Fibroblast of gingiva (primary cell): ENCODE measurements around the gene IGSF5.
"Not testable (repeated sequence)": the region's sequence is repeated elsewhere in the genome, so short reads cannot be mapped to it uniquely, and the experiment has no call there.

Experiments
- DNase-seq: peaks from one replicate; pipeline ENCODE4 v3.0.0-alpha.2; 2011; ENCODE audit warnings: low read depth

The IGSF5 gene

DNA sequence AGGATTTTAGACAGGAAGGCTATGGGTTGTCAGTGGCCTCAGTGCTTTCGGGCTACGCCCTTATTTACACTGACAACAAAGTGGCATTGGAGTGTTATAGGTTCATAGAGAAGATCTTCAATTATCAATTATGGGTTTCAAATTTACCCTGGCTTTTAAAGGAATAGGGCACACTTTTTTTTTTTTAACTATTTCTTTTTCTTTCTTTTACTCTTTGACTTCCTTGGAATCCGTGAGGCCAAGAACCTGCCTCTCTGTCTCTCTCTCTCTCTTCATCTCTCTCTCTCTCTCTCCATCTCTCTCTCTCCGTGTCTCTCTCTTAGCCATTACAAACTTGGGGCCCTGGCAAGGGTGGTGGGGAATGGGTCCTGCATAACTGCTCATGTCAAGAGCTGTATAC lies at the start of gene IGSF5:
TSS of gene IGSF5 (plus strand) at position 301 of the 400 bp plus-strand sequence. CDS start 327 bp downstream, outside the sequence.
- not testable (repeated sequence) for DNase-seq

DNA sequence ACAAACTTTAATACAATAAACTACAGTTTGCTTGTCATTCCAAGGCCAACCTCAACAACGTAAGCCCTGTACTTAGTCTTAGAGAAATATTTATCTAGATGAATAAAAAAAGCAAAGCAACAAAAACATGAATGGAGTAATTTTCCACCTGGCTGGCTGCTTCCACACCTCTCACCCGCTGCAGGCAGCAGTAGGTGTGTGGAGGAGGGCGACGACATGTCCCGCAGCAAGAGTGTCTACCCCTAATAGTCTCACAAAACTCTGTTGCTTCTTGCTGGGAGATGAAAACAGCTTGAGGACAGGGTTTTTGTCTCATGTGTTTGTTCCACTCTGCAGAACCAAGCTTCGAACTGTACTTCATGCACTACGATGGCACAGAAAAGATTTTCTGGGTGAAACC lies 48.8 kb upstream of the IGSF5 start:
- no peak for DNase-seq

DNA sequence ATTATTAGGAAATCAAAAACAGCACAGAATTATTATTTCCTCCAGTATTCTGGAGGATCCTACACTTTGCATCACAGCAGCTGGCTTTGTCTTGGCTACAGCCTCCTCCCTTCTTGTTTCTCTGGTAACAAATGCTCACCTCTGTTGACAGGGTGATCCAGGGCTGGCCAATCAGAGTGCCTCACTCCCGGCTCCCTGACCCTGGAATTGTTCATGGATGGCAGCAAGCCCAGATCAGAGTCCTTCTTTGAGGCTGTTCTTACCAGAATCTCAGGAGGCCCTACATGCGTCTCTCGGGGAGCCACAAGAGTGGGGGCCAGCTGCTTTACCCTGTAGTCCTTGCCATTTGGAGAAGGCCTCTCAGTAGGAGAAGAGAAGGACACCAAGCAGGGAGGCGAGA lies 48.4 kb upstream of the IGSF5 start:
- no peak for DNase-seq

DNA sequence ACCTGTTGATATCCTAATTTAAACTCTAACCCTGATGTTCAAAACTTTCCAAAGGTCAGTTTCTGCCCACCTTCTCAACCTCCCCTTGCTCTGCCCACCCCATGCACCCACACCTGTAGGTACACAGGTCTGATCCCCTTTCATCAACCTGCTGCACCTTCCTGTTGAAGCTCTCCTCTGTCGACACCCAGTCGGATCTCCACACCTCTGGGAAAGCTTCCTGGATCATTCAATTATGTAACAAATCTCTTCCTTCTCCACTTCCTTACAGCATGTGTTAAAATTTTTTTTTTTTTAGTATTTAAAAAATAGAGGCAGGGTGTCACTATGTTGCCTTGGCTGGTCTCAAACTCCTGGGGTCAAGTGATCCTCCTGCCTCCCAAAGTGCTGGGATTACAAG lies 44.7 kb upstream of the IGSF5 start:
- no peak for DNase-seq

DNA sequence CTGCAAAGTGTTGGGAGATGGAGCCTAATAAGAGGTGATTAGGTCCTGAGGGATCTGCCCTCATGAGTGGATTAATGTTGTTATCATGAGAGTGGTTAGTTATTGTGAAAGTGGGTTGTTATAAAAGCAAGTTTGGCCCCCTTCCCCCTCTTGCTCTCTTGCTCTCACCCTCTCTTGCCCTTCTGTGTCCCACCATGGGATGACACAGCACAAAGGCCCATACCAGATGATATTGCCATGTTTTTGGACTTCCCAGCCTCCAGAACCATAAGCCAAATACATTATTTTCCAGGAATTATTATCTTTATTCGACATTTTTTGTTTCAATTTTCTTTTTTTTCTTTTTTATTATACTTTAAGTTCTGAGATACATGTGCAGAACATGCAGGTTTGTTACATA lies 41.4 kb upstream of the IGSF5 start:
- no peak for DNase-seq

DNA sequence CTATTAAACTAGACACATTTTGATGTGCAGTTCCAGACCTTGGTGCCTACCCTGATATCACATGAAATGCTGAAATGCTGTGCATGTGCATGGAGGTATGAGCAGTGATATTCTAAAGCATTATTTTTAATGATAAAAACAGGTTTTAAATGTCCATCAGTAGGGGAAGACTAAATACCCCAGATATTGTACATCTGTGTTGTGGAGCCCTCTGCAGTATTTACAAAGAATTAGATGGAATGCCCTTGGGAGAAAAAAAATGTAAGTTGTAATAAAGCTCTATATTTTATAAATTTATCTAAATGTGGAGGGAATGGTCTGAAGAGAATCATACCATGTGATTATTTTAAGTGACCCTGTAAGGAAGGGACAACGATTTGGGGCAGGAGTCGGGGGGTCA lies 39.1 kb upstream of the IGSF5 start:
- DNase-seq: no peak

DNA sequence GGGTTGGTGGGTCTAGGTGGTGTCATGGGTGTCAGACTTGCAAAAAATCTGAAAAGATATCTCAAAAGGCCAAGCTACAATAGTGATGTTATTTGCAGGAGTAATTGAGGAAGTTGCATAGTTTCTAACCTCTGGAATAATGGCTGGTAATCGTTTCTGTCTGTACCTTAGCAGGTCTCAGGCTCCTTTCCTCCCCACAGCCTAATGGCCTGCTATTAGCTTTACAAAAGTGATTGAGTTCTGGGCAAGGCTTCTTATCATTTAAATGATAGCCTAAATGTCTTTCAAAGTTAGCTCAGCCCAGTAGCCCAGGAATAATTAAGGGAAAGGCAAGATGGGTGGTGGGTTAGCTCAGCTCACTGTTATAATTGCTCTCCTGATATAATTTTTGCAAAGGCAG lies 37.7 kb upstream of the IGSF5 start:
- DNase-seq: no peak

DNA sequence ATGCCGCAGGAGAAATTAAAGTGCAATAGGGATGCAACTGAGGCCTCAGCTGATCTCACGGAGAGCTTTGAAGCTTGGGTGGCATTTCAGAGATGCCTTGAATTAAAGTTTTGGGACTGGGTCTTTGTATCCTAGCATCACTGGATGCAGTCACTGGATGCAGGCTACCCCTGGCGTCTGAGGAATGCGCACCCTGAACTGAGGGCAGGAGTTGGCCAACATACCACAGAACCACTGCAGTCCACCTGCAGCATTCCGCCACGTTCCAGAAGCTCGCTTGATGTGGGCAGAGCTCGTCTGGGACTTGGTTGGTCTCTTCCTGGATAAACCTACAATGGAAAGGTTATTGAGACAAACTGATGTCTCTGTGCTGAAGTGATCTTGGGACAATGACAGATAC lies 34.1 kb upstream of the IGSF5 start:
- DNase-seq: no peak

DNA sequence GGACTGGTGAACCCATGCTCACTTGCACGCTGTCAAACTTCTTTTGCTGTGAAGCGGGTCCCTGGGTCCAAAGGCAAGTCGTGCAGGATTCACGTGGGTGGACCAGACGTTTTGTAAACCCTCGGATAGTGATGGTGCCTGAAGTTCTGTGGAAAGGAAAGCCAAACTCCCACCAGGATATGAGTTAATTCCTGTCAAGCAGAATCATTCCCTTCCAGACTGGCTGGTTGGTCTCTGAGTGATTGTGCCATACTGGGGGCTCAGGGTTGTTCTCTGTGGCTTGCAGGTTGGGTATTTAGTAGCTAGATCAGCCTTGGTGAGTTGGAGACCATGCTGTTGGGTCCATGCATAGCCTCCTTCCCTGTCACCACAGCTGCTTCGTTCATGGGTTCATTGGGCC lies 32.7 kb upstream of the IGSF5 start:
- DNase-seq: no peak

DNA sequence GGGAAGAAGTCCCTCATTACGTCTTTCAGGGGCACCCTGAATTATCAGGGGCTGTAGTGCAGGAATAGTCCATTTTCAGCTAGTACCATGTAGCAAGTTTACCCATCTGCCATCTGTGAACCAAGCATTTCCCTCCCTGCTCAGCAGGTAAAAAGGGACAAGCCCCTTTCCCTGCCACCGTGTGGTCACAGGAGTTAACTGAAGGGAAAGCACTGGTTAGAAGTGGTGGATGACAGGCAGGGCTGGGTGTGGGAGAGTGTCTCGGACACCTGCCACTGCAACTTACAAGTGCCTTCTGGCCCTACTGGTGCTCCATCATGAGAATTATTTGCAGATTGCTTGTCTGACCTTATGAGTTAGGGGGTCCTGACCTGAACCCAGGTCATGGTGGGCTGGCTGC lies 32.0 kb upstream of the IGSF5 start:
- no peak for DNase-seq

DNA sequence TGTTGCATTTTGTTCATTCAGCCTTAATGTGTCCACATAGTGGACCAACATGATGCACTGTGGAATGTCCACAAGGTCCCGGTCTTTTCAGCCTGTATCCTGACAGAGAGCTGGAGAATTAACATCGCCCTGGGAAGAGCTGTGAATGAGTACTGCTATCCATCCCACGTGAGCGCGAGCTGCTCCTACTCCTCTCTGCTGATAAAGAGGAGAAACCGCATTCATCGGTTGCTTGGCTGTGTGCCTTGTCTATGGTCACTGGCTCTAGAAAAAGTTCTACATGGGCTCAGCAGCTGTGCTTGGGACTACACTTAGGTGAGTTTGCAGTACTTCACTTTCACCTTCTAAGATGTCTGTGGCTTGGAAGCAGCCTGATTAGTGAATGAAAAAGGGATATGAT lies 31.1 kb upstream of the IGSF5 start:
- no peak for DNase-seq

DNA sequence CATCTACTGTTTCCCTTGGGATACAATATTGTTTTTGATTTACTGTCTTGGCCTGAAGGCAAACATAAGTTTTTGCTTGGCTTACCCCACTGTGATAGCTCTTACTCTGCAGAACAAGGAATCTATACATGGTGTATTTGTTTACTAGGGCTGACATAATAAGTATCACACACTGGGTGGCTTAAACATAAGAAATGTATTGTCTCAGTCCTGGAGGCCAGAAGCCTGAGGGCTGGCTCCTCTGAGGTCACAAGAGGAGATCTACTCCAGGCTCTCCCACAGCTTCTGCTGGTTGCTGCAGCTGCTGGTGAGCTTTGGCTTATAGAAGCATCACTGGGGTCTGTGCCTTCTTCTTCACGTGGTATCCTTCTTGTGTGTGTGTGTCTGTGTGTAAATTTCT lies 30.7 kb upstream of the IGSF5 start:
- DNase-seq: no peak

DNA sequence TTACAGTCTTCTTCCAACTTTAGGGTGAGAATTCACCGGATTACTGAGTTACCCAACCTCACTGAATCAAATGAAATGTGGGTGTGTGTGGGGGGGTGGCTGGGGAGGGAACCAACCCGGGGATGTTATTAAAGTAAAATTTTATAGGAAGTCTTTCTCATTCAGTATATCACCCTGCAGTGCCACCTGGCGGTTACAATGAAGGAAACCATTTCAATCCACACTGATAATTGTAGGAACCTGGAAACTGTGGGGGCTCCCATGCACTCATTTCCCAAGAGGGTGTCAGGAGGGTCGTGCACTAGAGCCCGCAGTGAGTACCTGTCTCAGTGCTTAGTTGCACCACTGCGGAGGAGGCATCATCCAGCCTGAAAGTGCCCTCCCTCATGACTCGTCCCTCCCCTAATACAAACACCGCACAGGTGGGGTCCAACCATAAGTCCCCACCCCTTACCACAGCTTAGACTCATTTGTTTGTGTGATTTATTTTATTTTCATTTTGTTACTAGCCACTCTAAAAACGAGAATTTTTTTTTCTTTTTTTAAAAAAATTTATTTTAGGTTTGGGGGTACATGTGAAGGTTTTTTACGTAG lies 29.1 kb upstream of the IGSF5 start:
- no peak for DNase-seq

DNA sequence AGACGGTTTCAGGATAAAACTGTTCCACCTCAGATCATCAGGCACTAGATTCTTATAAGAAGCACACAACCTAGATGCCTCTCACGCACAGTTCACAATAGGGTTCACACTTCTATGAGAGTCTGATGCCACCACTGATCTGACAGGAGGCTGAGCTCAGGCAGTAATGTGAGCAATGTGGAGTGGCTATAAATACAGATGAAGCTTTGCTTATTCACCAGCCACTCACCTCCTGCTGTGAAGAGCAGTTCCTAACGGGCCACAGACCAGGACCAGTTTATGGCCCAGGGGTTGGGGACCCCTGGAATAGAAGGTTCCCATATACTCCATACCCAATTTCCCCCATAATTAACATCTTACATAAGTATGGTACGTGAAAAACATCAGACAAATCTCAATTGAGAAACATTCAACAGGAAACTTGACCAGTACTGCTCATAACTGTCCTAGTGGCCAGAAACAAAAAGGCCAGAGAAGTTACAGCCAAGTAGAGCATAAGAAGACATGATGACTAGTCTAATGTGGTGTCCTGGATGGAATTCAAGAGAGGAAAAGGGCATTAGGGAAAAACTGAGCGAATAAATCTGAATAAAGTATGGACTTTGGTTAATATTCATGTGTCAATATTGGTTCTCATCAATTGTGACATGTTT lies 24.7 kb upstream of the IGSF5 start:
- DNase-seq: no peak

DNA sequence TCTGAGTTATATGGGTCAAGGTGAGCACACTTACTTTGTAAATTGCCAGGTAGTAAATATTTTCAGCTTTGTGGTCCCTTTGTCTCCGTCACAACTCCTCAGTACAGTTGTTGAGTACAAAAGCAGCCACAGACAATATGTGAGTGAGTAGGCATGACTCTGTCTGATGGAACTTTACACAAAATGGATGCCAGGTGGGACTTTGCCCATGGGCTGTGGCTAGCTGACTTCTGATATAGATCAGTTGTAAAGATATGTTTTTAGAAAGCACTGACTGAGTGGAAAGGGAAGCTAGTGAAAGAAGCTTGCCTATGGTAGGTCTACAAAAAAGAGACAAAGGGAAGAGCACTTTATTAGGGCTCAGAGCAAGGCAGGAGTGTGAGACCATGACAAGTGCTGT lies 23.1 kb upstream of the IGSF5 start:
- DNase-seq: no peak

DNA sequence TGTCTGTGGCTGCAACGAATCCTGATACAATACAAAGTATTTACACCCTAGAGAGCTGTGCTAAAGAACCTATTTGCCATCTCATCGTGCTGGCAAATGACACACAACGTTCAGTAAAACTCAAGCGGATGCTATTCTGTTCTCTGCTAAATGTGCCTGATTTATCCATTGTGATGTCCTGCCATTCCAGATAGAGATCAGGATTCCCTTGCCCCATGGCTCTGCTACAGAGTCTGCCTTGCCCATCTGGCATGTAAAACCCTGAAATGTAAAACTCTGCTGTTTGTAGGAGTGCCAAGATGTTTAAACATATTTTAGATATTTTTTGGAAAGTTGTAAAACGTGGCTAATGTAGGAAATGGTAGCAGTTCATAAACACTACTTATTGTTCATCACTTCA lies 20.0 kb upstream of the IGSF5 start:
- no peak for DNase-seq

DNA sequence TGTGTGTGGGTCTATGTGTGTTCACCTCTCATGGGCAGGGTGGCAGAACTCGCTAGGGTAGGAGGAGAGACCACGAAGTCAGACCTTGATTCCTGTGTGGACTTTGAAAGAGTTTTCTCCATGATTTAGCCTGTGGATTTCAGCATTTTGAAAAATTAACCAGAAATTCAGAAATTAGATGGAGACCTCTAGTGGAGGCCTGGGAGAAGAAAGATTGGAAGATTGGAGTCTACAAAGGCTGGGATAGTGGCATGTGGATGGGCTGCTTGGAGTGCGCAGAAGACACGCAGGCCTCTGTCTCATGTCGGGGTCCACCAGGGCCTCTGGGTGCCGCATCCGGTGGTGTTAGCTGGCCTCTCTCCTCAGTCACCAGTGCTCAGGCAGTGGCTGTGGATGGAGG lies 18.9 kb upstream of the IGSF5 start:
- no peak for DNase-seq

DNA sequence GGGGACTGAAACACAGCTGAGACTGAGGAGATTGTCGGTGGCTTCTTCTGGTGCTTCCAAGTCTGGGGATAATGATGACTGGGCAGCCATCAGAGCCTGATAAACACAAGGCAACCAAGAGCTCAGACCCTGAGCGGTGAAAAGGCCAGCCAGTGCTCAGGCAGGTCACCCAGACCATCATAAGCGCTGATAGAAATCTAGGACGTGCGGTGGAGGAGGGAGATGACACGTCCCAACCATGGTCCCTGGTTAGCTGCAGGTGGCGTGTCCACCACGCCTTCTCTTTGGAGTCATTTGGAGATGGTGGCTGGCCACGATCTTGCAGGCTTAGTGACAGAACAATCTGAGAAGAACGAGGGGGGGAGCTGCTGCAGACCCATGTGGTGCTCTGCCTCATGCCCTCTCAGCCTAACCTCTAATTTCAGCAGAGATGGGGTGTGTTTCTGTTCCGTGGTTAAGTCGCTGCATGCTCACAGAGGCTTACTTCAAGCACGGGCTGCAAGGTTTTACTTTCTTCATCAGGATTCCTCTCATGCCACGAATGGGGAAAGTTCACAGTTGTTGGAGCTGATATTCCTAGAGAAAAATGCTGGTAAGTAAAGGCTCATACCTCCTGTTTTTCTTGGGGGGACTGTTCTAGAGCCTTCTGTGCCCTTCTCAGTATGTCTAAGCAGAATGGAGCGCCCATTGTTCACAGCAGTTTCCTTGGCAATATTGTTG lies 17.4 kb upstream of the IGSF5 start:
- DNase-seq: no peak

DNA sequence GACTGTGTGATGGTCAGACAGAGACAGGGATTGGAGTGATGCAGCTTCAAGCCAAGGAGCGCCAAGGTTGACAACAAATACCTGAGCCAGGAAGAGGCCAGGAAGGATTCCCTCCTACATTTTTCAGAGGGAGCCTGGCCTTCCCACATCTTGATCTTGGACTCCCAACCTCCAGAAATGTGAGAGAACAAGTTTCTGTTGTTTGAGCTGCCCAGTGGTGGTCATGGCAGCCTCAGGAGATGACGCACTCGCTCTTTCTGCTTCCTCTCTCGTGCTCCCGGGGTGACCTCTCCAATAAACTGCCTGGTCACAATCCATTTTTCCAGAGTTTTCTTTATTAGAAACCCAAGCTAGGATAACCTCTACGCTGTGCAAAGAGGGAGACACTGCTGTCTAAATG lies 16.6 kb upstream of the IGSF5 start:
- DNase-seq: no peak

DNA sequence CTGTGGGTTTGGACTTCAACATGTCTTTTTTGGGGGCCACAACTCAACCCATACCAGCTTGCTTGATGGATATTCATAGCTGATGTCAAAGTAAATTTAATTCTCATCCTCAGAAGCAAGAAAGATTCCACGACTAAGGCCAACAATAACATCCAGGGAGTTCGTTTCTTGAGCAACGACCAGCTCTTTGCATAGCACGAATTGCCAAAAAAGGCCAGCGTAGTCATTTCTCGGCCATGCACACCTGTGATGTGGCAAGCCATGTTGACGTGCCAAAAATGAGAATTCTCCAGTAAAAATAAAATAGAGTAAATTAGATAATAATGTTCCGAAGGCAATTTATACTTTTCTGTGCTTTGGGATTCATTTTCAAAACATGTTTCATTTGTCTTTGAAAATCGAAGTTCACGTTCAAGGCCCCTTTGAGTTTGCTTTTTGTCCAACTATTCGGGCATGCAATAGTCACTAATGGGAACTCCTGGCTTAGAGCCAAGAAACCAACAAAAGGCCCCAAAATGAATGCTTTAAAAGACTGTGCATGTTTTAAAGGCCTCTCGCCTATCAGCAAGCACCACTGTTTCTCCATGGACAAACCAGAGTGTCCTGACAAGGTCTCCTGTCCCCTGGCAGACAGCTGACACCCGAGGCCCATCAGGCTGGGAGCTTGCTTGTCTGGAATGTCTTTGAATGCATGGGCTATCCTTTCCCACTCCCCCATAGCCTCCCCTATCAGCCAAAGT lies 14.4 kb upstream of the IGSF5 start:
- no peak for DNase-seq

DNA sequence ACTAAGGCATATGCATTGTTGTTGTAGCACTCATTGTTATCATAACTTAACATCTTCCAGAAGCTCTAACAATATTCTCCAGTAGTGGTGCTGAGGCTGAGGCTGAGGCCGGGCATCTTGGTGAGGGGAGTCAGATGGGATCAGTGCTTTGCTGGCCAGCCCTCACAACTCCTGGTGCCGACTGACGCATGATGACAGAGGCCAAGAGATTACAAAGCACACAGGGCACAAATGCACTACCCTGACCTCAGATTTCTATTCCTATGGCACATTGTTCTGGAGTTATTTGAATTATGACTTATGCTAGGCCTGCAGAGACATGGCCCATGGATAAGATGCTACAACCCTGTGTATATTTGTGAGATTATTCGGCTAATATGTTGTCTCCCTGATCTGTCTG lies 8.3 kb upstream of the IGSF5 start:
- no peak for DNase-seq

DNA sequence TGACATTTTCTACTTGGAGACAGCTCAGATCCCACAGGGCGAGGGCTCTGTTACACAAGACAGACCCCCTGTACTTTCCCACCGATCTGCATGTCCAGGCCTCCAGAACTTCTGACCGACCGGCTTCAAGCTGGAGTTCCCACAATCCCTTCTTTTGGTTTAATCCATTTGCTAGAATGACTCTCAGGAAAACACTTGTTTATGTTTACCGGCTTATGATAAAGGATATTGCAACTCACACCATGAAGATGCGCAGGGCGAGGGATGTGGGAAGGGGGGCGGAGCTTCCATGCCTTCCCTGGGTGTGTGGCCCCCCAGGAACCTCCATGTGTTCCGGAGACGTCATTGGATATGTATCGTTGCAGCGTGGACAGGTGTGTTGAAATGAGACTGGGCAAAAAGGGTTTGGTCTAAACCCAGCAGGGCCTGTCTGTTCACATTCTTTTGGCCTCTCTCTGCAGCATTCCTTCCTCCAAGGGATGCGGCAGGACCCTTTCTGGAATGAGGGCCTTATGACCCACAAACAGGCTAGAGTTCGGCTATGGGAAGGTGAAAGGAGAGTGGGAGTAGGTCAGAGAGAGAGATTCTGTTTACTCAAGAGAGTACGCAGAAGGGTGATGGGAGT lies 7.5 kb upstream of the IGSF5 start:
- DNase-seq: no peak

DNA sequence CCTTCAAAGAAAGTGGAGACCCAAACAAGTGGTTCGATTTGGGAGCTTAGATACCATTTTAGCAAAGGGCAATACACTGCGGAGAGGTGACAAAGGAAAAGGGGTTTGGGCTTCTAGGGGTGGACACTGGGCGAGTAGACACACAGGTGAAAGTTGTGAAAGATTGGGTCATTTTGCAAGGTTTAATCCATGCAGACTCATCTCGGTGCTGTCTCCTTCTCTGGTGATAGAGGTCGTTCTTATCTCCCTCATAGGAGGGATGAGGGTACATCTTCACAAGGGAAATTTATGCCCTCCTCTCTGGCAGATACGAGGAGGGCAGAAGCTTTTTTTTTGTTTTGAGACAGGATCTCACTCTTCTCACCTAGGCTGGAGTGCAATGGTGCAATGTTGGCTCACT lies 6.4 kb upstream of the IGSF5 start:
- no peak for DNase-seq
